ENCODE data around the gene KCNG2.
"Not testable (repeated sequence)": the region's sequence is repeated elsewhere in the genome, so short reads cannot be mapped to it uniquely, and the experiment has no call there.

DNA sequence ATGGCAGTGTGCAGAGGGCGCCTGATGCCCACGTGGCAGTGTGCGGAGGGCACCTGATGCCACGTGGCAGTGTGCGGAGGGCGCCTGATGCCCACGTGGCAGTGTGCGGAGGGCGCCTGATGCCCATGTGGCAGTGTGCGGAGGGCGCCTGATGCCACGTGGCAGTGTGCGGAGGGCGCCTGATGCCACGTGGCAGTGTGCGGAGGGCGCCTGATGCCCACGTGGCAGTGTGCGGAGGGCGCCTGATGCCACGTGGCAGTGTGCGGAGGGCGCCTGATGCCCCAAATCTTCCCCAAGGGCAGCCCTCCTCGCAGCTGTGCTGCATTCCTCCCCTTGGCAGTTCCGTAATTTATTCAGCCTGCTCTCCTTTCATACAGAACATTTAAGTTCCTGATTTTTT is 80.5 kb downstream of the KCNG2 start:
- TF ChIP-seq, protein P1, sequence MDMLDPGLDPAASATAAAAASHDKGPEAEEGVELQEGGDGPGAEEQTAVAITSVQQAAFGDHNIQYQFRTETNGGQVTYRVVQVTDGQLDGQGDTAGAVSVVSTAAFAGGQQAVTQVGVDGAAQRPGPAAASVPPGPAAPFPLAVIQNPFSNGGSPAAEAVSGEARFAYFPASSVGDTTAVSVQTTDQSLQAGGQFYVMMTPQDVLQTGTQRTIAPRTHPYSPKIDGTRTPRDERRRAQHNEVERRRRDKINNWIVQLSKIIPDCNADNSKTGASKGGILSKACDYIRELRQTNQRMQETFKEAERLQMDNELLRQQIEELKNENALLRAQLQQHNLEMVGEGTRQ (IDR thresholded peaks at IDR 0.05; ENCODE audit: borderline replicate concordance, low read depth, low read length), result not testable (repeated sequence)
- not testable (repeated sequence) for TF ChIP-seq RCOR1 (IDR thresholded peaks at IDR 0.05; ENCODE audit: low read length); CTCF (IDR thresholded peaks at IDR 0.05); EZH2phosphoT487 (IDR thresholded peaks at IDR 0.05; ENCODE audit: borderline replicate concordance, low read depth); MAX (IDR thresholded peaks at IDR 0.05; ENCODE audit: low read depth); POLR2AphosphoS5 (IDR thresholded peaks at IDR 0.05; ENCODE audit: low read depth, low read length); IRF3 (IDR thresholded peaks at IDR 0.05; ENCODE audit: low read depth, low read length); TAF1 (IDR thresholded peaks at IDR 0.05; ENCODE audit: borderline replicate concordance, low read depth, low read length); NRF1 (IDR thresholded peaks at IDR 0.05; ENCODE audit: low read depth, low read length); CHD2 (IDR thresholded peaks at IDR 0.05; ENCODE audit: low read length, partially characterized antibody); ZBTB33 (IDR thresholded peaks at IDR 0.05; ENCODE audit: borderline replicate concordance, low read depth)

Data from SK-N-SH (cell line).